LNCaP clone FGC (cell line): Measurements from ENCODE around the gene TIMM23B.
A peak's percentile ranks its signal among the peaks of the same experiment; 100 is the strongest.
"Not testable (repeated sequence)": the region's sequence is repeated elsewhere in the genome, so short reads cannot be mapped to it uniquely, and the experiment has no call there.

ENCODE experiments used
- DNase-seq: peaks from one replicate; pipeline ENCODE4 v3.0.0-alpha.2; 2011; ENCODE audit warnings: low read depth
- H3K4me3 ChIP-seq: 2 replicates; pipeline ENCODE4 v1.5.1; 2011; ENCODE audit warnings: mild to moderate bottlenecking, low read depth, low read length, control low read depth
- TF ChIP-seq, protein P1 (sequence below): IDR thresholded peaks from 2 replicates; pipeline ENCODE4 v1.5.1; 2012; ENCODE audit warnings: mild to moderate bottlenecking; ENCODE audit not compliant: control insufficient read depth, insufficient read depth; ENCODE audit errors: extremely low read depth

Gene TIMM23B, protein sequence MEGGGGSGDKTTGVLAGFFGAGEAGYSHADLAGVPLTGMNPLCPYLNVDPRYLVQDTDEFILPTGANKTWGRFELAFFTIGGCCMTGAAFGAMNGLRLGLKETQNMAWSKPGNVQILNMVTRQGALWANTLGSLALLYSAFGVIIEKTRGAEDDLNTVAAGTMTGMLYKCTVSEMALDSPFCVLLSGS

DNA sequence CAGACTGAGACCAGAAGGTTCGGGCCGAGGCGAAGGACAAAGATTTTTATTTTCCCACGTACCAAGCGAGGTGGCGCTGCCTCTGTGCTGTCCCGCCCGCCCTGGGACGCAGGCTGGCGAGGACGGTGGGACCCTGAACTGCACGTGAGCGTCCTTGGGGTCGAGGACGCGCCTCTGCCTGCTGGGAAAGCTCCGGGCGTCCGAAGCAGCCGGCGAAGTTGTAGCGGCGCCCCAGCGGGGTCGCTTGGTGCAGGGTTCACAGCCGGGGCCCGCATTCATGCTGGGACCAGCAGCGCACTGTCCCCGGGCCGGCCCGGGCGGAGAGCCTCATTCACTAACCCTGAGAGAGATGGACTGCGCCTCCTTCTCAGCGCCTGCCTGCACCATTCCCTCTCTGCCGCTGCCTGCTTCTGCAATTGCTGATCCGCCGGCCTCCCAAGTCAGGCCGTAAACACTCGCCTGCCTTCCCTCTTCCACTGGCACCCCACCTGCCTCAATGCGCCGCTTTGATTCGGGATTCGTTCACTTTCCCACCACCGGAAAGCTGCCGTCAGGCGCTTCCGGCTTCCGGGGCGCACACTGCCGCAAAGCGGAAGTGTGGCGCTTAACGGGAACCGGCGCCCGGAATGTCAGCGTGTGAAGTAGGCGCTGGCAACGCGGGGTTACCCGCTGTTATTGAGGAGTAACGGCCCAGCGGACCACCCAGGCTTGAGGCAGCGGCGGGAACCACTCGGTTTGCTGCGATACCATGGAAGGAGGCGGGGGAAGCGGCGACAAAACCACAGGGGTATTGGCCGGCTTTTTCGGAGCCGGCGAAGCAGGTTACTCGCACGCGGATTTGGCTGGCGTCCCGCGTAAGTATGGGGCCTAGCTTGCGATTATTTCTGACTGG lies at the start of gene TIMM23B, which contains the start of gene PARG:
TSS of gene TIMM23B (plus strand) at position 607 of the 892 bp plus-strand sequence. CDS start at position 749, 142 bp downstream.
TSS of gene PARG (minus strand) at position 581 of the 892 bp plus-strand sequence. CDS start at position 279, 302 bp downstream.
- peak within 1 kb of the TSS; percentile 90 for H3K4me3 ChIP-seq
- TF ChIP-seq, protein P1, sequence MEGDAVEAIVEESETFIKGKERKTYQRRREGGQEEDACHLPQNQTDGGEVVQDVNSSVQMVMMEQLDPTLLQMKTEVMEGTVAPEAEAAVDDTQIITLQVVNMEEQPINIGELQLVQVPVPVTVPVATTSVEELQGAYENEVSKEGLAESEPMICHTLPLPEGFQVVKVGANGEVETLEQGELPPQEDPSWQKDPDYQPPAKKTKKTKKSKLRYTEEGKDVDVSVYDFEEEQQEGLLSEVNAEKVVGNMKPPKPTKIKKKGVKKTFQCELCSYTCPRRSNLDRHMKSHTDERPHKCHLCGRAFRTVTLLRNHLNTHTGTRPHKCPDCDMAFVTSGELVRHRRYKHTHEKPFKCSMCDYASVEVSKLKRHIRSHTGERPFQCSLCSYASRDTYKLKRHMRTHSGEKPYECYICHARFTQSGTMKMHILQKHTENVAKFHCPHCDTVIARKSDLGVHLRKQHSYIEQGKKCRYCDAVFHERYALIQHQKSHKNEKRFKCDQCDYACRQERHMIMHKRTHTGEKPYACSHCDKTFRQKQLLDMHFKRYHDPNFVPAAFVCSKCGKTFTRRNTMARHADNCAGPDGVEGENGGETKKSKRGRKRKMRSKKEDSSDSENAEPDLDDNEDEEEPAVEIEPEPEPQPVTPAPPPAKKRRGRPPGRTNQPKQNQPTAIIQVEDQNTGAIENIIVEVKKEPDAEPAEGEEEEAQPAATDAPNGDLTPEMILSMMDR, result 0 out of 2 replicates have a peak, but pooled peaks have one; percentile 5
- peak; percentile 53 for DNase-seq

DNA sequence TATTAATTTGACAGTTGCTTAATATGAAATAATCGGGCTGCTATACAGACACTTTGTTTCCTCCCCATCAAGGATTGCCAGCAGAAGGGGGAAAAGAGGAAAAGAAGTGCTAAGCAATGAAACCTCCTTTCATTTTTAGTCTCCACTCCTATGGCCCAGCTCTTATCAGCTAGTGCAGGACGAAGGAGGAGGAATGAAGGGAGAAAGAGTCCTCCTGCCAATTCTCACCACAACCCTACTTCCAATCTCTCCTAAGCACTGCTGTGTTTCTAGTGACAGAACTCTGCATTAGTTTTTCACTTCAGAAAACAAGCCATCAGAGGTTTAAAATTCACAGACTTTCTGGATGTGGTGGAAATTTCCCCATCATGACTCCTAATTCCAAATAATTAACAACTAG lies 41.9 kb upstream of the TIMM23B start:
- not testable (repeated sequence) for H3K4me3 ChIP-seq, DNase-seq

DNA sequence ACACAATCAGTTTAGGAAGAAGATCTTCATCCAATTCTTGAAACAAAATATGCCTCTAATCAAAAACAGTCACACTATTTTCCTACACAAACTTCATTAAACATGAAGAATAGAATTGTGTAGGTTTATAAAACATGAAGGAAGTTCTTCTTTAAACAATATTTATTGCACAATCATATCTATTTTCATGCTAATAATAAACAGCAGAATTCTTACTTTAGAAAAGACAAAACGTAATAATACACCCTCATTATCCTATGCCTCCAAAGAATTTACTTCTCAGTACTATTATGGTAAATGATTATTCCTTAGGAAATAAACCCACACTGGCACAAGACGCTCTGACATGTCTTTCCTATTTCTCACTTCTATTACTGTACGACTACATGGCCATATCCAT lies 41.4 kb upstream of the TIMM23B start:
- not testable (repeated sequence) for H3K4me3 ChIP-seq, DNase-seq

DNA sequence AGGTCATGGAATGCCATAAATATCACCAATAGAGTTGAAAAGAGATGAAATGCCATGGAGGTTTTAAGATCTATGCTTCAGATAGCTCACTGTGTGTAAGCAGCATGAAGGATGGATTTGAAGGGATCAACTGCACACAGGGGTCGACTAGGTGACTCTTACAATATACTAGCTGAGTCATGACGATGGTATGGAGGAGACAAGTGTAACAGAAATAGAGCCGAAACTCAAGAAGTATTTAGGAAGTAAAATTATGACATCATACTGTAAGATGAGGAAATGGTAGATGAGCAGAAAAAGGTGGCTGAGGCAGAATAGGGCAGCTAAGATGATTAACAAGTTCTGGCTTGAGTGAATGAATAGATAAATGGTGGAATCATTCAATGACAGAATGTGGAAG lies 38.0 kb upstream of the TIMM23B start:
- H3K4me3 ChIP-seq, DNase-seq: not testable (repeated sequence)

DNA sequence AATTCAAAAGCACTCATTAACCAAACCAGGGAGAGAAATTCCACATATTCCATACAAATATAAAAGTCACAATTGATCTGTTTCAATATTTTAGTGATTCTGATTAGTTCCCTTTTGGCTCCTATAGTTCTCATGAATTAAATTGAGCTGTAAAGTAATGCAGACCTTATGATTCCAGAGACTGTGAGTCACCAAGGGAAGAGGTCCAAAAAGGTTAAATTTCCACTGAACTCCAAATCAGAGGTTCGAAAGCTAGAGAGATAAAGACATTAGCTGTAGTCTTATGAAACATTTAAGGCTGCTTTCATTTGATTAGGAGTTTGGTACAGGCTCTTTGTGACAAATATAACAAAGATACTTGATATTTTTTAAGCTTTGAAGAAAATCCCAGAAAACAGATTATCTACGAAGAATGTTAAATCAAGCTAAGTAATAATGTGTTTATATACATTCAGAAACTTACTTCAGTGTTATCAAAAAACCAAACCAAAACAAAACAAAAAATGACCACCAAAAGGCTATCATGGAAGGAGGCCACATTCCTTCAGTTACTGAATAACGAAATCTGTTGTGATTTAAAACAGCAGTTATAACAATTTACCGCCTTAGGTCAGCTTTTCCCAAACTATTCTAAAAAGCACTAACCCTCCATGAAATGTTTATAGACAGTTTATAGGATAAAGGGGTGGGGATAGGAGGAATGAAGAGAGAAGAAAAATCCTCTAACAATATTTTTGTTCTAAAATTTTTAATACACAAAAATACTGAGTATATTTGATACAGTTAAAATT lies 33.4 kb upstream of the TIMM23B start:
- not testable (repeated sequence) for H3K4me3 ChIP-seq, DNase-seq

DNA sequence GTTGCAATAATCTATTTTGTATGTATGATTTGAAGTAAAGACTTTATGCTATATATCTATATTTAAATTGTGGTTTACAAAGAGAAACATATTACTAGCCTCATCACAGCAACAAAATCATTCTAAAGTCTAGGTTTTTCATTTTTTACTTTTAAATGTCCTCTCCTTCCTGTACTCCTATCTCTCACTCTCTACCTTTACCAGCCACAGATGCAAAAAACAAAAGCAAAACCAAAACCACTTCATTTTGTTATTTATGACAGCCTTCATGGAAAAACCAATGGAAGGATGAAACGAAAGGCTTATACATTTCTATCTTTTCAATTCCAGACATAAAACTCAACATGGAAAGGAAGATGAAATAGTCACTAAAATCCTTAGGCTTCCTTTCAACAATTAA lies 31.6 kb upstream of the TIMM23B start:
- DNase-seq, H3K4me3 ChIP-seq: not testable (repeated sequence)

DNA sequence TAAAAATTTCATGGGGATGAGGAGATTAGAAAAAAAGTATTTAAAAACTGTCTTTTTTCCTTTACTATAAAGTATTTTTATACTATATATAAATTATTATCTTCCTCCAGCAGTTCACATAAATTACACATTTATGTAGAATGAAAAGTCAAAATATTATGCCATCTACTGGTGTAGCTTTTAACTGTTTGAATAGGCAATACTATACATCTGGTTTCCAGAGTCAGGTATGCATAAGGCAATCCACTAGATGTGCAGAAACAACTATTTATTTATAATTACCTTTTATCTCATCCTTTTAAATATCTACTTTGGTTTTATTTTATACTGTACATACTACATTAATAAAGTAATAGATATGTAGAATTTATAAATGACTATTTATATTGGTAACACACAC lies 25.4 kb upstream of the TIMM23B start:
- not testable (repeated sequence) for DNase-seq, H3K4me3 ChIP-seq

DNA sequence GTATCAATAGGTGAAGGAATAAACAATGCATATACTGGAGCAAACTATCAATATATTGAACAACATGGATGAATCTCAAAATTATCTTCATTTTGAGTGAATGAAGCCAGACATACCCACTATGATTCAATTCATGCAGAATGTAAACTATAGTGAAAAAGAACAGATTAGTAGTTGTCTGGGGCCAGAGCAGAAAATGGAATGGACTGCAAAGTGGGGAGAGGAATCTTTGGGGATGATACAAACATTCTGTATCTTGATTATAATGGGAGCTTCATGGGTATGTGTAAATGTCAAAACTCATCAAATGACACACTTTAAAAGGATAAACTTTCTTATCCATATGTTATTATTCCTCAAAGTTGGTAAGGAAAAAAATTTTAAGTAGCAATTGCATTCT lies 23.9 kb upstream of the TIMM23B start:
- not testable (repeated sequence) for H3K4me3 ChIP-seq

DNA sequence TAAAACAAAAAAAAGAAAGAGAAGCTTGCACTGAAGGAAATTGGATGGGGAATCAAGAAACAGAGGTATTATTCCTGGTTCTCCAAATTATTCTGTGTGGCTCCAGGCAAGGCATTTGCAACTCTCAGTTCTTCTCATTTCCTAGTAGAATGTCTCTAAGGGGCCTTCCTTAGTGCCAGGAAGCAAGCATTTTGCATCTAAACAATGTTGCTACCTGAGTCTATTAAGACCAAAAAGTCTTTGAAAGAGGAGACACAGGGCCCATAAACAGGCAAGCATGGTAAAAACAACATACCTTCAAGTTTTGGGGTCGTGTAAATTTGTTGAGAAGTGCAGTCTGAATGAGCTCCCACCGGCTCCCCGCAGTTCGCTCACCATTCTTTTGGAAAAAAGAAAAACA lies 19.8 kb upstream of the TIMM23B start:
- H3K4me3 ChIP-seq, DNase-seq: not testable (repeated sequence)

More for the DNA sequence above, 23.9 kb upstream of the TIMM23B start:
- not testable (repeated sequence) for DNase-seq

DNA sequence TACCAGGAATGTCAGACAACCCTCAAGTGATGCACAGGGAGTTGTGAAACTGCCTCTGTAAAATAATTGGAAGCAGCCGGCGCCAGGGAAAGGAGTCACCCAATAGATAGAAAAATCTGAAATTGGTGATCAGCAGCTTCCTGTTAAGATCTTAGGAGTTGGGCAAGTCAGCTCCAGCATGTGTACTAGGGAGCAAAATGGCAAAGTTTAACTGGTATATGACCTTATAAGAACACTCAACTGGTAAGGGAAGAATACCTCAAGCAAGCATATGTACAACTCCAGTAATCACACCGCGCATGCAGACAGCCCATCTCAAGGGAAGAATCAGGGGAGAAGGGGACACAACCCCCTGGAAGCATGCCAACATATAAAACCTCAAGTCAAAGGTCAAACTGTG lies 18.3 kb upstream of the TIMM23B start:
- not testable (repeated sequence) for H3K4me3 ChIP-seq, DNase-seq

DNA sequence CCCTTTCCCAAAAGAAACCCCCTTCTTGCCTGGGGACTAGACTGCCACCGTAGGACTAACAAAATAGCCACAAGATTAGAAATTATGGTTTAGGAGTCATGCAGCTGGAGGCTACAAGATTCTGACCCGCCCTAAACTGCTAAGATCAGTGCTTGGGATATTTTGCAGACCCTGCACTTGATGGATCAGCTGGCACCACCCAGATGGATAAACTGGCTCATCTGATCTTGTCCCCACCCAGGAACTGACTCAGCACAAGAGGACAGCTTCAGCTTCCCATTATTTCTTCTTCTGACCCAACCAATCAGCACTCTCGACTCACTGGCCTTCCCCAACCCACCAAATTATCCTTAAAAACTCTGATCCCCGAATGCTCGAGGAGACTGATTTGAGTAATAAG lies 10.6 kb upstream of the TIMM23B start:
- H3K4me3 ChIP-seq, result not testable (repeated sequence)

DNA sequence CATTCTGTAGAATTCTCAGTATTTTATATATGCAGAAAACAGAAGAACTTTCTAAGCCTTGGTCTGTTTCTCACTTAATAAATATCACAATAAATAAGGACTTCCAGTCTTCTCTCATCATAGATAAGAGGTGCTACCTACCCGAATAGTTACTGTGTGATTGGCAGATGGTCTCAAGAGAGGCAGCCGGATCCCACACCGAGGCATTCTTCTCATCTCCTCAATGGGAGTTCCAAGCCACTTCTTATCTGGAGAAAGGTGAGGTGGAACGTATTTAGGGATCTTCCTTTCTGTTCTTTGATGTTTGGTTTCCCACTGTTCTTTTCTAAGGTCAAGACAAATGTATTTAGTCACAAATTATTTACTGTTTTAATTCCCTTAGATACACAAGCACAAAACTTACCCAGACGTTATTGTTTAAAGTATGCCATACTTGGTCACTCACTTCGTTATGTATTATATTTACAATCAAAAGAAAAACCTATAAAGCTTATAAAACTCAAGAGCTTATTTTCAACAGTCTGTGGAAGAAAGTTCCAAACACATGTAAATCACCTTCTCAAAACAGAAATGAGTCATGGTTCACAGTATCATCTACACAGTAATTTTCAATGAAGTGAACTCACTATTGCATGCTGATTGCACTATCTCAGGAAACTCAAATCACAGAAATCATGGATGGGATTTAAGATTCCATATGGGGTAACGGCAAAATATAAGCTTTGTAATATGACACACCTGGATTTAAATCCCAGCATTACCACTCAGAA lies 9.7 kb upstream of the TIMM23B start:
- DNase-seq, H3K4me3 ChIP-seq: not testable (repeated sequence)

More for the DNA sequence above, 10.6 kb upstream of the TIMM23B start:
- not testable (repeated sequence) for DNase-seq

DNA sequence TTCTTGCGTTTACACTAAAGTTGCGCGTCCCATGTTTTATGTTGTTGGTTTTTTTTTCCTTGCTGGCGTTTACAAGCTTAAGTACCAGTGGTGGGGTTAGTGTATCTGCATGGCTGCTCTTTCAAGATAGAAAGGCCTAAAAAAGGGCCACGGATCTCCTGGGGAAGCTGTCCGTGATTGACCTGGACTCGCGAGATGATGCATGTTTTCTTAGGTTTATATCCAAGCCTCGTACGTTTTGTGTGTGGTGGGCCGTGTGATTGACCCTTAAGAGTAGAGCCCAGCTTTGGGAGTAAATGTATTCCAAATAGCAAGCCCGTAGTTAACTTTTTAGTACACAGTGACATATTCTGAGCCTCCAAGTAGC lies 469 bp downstream of the TIMM23B start:
- not testable (repeated sequence) for DNase-seq
- peak overlapping the region; percentile 90 for H3K4me3 ChIP-seq

DNA sequence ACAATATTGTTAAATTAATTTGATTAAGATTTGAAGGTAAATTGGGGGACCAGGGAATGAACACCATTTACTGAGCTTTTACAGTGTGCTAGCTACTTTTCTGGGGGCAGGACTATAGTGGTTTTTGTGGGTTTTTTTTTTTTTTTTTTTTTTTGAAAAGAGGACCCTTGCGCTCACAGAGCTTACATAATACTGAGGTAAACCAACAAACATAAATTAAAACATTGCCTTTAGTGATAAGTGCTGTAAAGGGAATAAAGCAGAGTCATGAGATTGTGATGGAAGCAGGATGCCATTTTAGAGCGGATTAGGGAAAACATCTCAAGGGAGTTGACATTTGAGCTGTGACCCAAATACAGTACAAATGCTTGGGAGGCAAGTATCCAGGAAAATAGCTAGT lies 1.8 kb downstream of the TIMM23B start:
- DNase-seq, H3K4me3 ChIP-seq: not testable (repeated sequence)

DNA sequence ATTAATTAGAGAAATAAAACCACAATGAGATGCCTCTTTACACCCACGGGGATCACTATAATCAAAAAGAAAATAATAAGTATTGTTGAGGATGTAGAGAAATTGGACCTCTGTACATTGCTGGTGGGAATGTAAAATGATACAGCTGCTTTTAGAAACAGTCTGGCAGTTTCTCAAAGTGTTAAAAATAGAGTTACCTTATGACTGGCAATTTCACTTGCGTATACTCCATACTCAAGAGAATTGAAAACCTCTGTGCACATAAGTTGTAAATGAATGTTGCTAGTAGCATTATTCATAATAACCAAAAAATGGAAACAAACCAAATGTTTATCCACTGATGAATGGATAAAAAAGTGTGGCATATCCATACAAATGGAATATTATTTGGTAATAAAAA lies 6.3 kb downstream of the TIMM23B start:
- H3K4me3 ChIP-seq, DNase-seq: not testable (repeated sequence)

DNA sequence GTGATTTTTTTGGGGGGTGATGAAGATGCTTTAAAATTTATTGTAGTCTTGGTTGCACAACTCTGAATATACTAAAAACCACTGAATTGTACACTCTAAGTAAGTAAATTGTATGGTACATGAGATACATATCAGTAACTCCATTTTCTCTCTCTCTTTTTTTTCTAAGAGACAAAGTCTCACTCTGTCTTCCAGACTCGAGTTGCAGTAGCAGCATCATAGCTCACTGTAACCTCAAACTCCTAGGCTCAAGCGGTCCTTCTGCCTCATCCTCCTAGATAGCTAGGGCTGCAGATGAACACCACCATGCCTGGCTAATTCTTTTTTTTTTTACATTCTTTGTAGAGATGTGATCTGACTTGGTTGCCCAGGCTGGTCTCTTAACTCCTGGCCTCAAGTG lies 6.9 kb downstream of the TIMM23B start:
- not testable (repeated sequence) for DNase-seq, H3K4me3 ChIP-seq

DNA sequence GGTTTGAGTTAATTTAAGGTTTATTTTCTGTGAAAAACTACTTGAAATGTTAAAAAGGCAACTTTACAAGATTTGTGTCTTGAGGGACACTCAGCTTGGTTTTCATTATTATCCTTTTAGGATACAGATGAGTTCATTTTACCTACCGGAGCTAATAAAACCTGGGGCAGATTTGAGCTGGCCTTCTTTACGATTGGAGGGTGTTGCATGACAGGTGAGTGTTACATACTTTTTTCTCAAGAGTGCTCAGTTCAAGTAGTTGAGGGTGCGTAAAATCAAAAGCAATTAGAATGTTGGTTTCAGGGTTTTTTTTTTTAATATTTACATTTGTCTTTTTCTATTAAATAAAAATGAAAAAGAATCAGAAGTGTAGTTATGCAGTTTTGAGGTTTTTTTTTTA lies 10.2 kb downstream of the TIMM23B start:
- not testable (repeated sequence) for DNase-seq, H3K4me3 ChIP-seq
